Panc1 (cell line): ENCODE results near the gene IL1RAPL1. TPM values are rescaled to one million over a fixed set of nuclear protein-coding genes. Genes with fewer than 3 reads are reported as not detected.
A peak's percentile ranks its signal among the peaks of the same experiment; 100 is the strongest.
"Not testable (repeated sequence)": the region's sequence is repeated elsewhere in the genome, so short reads cannot be mapped to it uniquely, and the experiment has no call there.

ENCODE experiments used
- ATAC-seq: fragments of 200-7000 bp; cut with Tn5 transposase; 2 replicates; pipeline ENCODE4 v1.9.1; 2020; ENCODE audit warnings: mild to moderate bottlenecking, moderate library complexity
- BruUV-seq: library from RNA; stranded (reverse); fragments of 400-500 nt; replicated peaks from 2 replicates; lab custom pipeline; 2021; lab: Mats Ljungman, UMichigan
- CTCF ChIA-PET: fragments of 300-600 bp; sonication (Branson Sonifier 250); formaldehyde crosslinking; loops from one replicate; lab custom pipeline; 2022; ENCODE audit warnings: antibody characterized with exemption; lab: Charles Lee
- POLR2A ChIA-PET: fragments of 300-600 bp; sonication (Branson Sonifier 250); formaldehyde crosslinking; loops from one replicate; lab custom pipeline; 2022; ENCODE audit warnings: antibody characterized with exemption; lab: Charles Lee
- DNase-seq: peaks from one replicate; pipeline ENCODE4 v3.0.0-alpha.2; 2010; ENCODE audit warnings: low read depth, low spot score
- H3K27ac ChIP-seq: 2 replicates; pipeline ENCODE4 v1.5.1; 2011; ENCODE audit warnings: mild to moderate bottlenecking, low read length, inconsistent platforms
- H3K27me3 ChIP-seq: fragments of 200-500 bp; sonication (Bioruptor generic); 2 replicates; pipeline ENCODE4 v1.6.0; 2014; ENCODE audit warnings: low read length, inconsistent platforms; ENCODE audit not compliant: control insufficient read depth, insufficient read depth
- H3K36me3 ChIP-seq: fragments of 200-500 bp; sonication (Bioruptor generic); 2 replicates; pipeline ENCODE4 v1.5.1; 2014; ENCODE audit warnings: inconsistent platforms, mild to moderate bottlenecking, low read length, moderate library complexity; ENCODE audit not compliant: control insufficient read depth, insufficient read depth
- H3K4me1 ChIP-seq: 2 replicates; pipeline ENCODE4 v1.5.1; 2011; ENCODE audit warnings: inconsistent platforms, mild to moderate bottlenecking, low read length, moderate library complexity; ENCODE audit not compliant: control insufficient read depth, insufficient read depth
- H3K4me3 ChIP-seq, 2 experiments: 2 replicates each; pipeline ENCODE4 v1.5.1; 2011 to 2012; ENCODE audit warnings: low read depth in 2 of 2, low read length in 2 of 2, mild to moderate bottlenecking in 2 of 2, inconsistent platforms in 1 of 2, moderate library complexity in 1 of 2
- H3K9me3 ChIP-seq: fragments of 200-500 bp; sonication (Bioruptor generic); 2 replicates; pipeline ENCODE4 v1.5.1; 2014; ENCODE audit warnings: low read depth, mild to moderate bottlenecking, inconsistent platforms, low read length, moderate library complexity; ENCODE audit not compliant: control insufficient read depth, insufficient read depth
- POLR2AphosphoS5 ChIP-seq: IDR thresholded peaks from 2 replicates; pipeline ENCODE4 v1.6.1; 2012; ENCODE audit warnings: mild to moderate bottlenecking, low read depth, low read length, moderate library complexity
- SIN3A ChIP-seq: IDR thresholded peaks from 2 replicates; pipeline ENCODE4 v1.6.1; 2012; ENCODE audit warnings: low read depth, mild to moderate bottlenecking, low read length, moderate library complexity, borderline replicate concordance; ENCODE audit not compliant: insufficient read depth
- TCF7L2 ChIP-seq: IDR thresholded peaks from 2 replicates; pipeline ENCODE4 v1.6.1; 2011; ENCODE audit warnings: mild to moderate bottlenecking, low read depth, low read length, inconsistent platforms
- in situ Hi-C: cut with HindIII; loops from 2 replicates; pipeline ENCODE4 v1.10.0; 2016; ENCODE audit warnings: low sequenced_read_pairs, low pct_unique_long_range_greater_than_20kb
- intact Hi-C: fragments of 100-400 bp; cut with micrococcal nuclease; formaldehyde crosslinking; loops from one replicate; pipeline ENCODE4 v1.10.0; 2022; ENCODE audit not compliant: unreplicated experiment
- total RNA-seq: library from RNA; stranded (reverse); gene quantifications from one replicate; pipeline ENCODE4 v1.2.1, GENCODE V29; 2021; ENCODE audit not compliant: unreplicated experiment
- TF ChIP-seq, protein P1 (sequence below): fragments of 450-650 bp; IDR thresholded peaks from 2 replicates; pipeline ENCODE4 v1.5.1; 2017; ENCODE audit warnings: mild to moderate bottlenecking
- TF ChIP-seq, protein P2 (sequence below), 2 experiments: IDR thresholded peaks; 2 replicates each; pipeline ENCODE4 v1.6.1; 2011 to 2012; ENCODE audit warnings: low read depth in 2 of 2, control low read depth in 1 of 2, low read length in 1 of 2, mild to moderate bottlenecking in 1 of 2, moderate library complexity in 1 of 2; ENCODE audit not compliant: insufficient read depth in 1 of 2

The IL1RAPL1 gene
- total RNA-seq, 1 experiment from 2014 or later, result 0.59 TPM

DNA sequence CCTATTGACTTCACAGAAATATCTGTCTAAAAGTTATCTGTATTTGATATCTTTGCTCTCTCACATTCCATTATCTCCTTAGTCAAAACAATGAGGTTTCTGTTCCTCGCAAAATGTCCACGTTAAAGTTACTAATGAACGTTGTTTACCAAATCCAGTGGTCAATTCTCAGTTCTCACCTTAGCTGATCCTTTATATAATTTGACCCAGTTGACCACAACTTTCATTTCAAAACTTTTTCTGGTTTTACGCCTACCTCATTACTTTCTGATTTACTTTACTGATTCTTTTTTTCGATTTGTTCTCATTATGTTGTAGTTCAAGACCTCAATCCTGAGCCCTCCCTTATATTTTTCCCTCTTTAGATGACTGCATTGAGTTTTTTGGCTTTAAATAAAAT lies 186.6 kb downstream of the IL1RAPL1 start:
- DNase-seq (no peak), ATAC-seq (no peak)
- Histone ChIP-seq H3K4me1 (no peaks in the 10 kb centered on the region), H3K27me3 (no peaks in the 10 kb centered on the region), H3K9me3 (no peaks in the 10 kb centered on the region), H3K27ac (no peak overlapping the region), H3K36me3 (no peaks in the 10 kb centered on the region), H3K4me3 (no peak overlapping the region)
- in situ Hi-C loops, result no loop called here
- intact Hi-C loops, result no loop called here
- no TSS peak for BruUV-seq
- ChIA-PET POLR2A (no interaction called here), CTCF (no interaction called here)
- no peak for TF ChIP-seq TCF7L2
- no peak for TF ChIP-seq POLR2AphosphoS5
- TF ChIP-seq SIN3A, result no peak
- TF ChIP-seq, protein P1, sequence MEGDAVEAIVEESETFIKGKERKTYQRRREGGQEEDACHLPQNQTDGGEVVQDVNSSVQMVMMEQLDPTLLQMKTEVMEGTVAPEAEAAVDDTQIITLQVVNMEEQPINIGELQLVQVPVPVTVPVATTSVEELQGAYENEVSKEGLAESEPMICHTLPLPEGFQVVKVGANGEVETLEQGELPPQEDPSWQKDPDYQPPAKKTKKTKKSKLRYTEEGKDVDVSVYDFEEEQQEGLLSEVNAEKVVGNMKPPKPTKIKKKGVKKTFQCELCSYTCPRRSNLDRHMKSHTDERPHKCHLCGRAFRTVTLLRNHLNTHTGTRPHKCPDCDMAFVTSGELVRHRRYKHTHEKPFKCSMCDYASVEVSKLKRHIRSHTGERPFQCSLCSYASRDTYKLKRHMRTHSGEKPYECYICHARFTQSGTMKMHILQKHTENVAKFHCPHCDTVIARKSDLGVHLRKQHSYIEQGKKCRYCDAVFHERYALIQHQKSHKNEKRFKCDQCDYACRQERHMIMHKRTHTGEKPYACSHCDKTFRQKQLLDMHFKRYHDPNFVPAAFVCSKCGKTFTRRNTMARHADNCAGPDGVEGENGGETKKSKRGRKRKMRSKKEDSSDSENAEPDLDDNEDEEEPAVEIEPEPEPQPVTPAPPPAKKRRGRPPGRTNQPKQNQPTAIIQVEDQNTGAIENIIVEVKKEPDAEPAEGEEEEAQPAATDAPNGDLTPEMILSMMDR, result no peak

DNA sequence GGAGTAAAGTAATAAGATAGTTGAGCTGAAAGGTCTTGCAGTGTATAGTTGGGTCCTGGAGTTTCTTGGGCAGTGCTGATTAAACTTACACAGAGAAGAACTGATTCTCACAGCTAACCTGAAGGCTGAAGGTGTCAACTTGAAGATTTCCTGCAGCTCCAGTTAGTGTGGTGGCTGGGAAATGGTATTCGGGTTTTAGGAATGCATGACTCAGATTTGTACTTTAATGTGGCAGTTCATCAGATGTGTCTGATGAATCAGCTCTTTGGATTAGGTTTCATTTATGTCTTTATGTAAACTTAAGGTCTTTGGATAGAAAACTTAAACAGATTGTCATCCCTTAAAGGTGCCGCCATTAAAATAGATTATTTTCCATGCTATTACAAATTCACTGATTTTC lies 200.0 kb downstream of the IL1RAPL1 start:
- Histone ChIP-seq H3K4me1 (no peaks in the 10 kb centered on the region), H3K36me3 (no peaks in the 10 kb centered on the region), H3K9me3 (no peaks in the 10 kb centered on the region), H3K27me3 (no peaks in the 10 kb centered on the region), H3K4me3 (no peak overlapping the region), H3K27ac (no peak overlapping the region)
- TF ChIP-seq POLR2AphosphoS5 (no peak), TCF7L2 (no peak), SIN3A (no peak)
- TF ChIP-seq, protein P2, sequence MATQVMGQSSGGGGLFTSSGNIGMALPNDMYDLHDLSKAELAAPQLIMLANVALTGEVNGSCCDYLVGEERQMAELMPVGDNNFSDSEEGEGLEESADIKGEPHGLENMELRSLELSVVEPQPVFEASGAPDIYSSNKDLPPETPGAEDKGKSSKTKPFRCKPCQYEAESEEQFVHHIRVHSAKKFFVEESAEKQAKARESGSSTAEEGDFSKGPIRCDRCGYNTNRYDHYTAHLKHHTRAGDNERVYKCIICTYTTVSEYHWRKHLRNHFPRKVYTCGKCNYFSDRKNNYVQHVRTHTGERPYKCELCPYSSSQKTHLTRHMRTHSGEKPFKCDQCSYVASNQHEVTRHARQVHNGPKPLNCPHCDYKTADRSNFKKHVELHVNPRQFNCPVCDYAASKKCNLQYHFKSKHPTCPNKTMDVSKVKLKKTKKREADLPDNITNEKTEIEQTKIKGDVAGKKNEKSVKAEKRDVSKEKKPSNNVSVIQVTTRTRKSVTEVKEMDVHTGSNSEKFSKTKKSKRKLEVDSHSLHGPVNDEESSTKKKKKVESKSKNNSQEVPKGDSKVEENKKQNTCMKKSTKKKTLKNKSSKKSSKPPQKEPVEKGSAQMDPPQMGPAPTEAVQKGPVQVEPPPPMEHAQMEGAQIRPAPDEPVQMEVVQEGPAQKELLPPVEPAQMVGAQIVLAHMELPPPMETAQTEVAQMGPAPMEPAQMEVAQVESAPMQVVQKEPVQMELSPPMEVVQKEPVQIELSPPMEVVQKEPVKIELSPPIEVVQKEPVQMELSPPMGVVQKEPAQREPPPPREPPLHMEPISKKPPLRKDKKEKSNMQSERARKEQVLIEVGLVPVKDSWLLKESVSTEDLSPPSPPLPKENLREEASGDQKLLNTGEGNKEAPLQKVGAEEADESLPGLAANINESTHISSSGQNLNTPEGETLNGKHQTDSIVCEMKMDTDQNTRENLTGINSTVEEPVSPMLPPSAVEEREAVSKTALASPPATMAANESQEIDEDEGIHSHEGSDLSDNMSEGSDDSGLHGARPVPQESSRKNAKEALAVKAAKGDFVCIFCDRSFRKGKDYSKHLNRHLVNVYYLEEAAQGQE (IDR thresholded peaks at IDR 0.05; ENCODE audit: insufficient read depth in 1 of 2, low read depth in 2 of 2, low read length in 1 of 2), result no peak
- TF ChIP-seq, protein P1, result no peak
- peak; percentile 22 for DNase-seq
- in situ Hi-C loops, result no loop called here
- ChIA-PET CTCF (no interaction called here), POLR2A (interaction anchor here (0.5 kb wide), 1 partner anchor 1387 kb away, joined by 3 read pairs; no protein-coding TSS in a partner anchor)
- ATAC-seq, result no peak
- intact Hi-C loops, result no loop called here
- no TSS peak for BruUV-seq

DNA sequence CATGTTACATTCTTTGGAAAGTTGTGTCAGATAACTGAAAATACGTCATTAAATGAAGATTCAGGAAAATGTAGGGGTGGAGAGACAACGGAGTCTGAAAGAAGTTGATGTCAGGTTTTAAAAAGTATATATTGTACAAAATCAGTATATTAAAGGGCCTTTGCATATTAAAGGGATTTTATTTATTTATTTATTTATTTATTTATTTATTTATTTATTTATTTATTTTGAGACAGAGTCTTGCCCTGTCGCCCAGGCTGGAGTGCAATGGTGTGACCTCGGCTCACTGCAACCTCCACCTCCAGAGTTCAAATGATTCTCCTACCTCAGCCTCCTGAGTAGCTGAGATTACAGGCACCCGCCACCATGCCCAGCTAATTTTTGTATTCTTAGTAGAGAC lies 213.4 kb downstream of the IL1RAPL1 start:
- H3K27me3 ChIP-seq, POLR2A ChIA-PET, BruUV-seq: not testable (repeated sequence)

More for the DNA sequence above, 213.4 kb downstream of the IL1RAPL1 start:
- intact Hi-C loops, H3K4me1 ChIP-seq, H3K27ac ChIP-seq, ATAC-seq, H3K9me3 ChIP-seq, H3K36me3 ChIP-seq, H3K4me3 ChIP-seq, in situ Hi-C loops, DNase-seq, CTCF ChIA-PET: not testable (repeated sequence)
